ENCODE results near the gene NUTM2B.
"Not testable (repeated sequence)": the region's sequence is repeated elsewhere in the genome, so short reads cannot be mapped to it uniquely, and the experiment has no call there.

Gene NUTM2B

DNA sequence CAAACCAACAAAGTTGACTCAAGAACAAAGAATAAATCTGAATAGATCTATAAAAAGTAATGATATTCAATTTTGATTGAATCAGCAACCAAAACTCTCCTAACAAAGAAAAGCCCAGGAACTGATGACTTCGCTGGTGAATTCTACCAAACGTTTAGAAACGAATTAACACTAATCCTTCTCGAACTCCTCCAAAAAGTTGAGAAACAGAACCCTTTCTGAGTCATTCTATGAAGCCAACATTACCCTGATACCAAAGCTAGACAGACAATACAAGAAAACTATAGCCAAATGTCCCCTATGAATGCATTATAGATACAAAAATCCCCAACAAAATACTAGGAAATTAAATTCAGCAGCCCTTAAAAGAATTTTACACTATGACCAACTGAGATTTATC is 17.0 kb downstream of the NUTM2B start:
- FAIRE-seq; DNase-seq (ENCODE audit: insufficient read length): not testable (repeated sequence)

DNA sequence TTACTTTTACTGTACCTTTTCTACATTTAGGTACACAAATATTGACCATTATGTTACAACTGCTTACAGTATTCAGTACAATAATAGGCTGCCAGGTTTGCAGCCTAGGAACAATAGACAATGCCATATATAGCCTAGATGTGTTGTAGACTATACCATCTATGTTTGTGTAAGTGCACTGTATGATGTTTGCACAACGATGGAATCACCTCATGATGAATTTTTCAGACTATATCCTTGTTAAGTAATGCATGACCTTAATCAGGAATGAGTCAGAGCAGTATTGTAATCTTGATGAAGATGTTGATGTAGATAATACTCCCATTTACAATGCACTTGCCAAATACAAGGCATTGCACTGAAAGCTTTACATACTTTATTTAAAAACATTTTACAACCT is 23.6 kb downstream of the NUTM2B start:
- FAIRE-seq; DNase-seq (ENCODE audit: insufficient read length): not testable (repeated sequence)

DNA sequence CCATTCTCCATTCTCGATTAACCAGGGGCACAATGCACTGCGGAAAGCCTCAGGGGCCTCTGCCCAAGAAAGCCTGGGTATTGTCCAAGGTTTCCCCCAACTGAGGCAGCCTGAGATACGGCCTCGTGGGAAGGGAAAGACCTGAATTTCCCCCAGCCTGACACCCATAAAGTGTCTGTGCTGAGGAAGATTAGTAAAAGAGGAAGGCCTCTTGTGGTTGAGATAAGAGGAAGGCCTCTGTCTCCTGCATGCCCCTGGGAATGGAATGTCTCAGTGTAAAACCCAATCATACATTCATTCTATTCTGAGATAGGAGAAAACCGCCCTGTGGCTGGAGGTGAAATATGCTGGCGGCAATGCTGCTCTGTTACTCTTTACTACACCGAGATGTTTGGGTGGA is 41.8 kb downstream of the NUTM2B start:
- FAIRE-seq = not testable (repeated sequence)

DNA sequence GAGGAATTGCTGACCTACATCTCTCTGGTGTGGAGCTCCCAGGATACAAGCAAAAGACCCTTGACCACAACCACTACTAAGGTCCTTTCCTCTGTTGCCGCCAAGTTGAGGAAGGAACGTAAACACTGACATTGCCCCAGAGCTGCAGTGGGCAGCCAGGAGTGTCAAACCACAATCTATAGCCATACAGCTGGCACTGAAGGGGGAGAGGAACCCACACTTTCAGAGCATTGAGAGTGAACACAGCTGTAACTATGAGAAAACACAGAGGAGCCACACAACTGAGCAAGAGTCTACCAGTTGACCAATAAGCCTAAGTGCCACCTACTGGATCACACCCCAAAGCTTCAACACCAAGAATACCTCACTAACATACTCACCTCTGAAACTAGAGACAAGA is 45.5 kb downstream of the NUTM2B start:
- FAIRE-seq = not testable (repeated sequence)

More for the DNA sequence above, 41.8 kb downstream of the NUTM2B start:
- not testable (repeated sequence) for DNase-seq (ENCODE audit: insufficient read length)

DNA sequence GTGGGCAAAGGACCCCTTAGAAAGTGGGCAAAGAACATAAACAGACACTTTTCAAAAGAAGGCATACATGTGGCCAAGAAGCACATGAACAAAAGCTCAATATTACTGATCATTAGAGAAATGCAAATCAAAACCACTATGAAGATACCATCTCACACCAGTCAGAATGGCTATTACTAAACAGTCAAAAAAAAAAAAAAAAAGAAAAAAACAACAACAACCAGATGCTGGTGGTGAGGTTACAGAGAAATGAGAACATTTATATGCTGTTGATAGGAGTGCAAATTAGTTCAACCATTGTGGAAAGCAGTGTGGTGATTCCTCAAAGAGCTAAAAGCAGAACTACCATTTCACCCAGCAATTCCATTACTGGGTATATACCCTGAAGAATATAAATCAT is 50.6 kb downstream of the NUTM2B start:
- not testable (repeated sequence) for DNase-seq (ENCODE audit: insufficient read length); FAIRE-seq

More for the DNA sequence above, 45.5 kb downstream of the NUTM2B start:
- not testable (repeated sequence) for DNase-seq (ENCODE audit: insufficient read length)

DNA sequence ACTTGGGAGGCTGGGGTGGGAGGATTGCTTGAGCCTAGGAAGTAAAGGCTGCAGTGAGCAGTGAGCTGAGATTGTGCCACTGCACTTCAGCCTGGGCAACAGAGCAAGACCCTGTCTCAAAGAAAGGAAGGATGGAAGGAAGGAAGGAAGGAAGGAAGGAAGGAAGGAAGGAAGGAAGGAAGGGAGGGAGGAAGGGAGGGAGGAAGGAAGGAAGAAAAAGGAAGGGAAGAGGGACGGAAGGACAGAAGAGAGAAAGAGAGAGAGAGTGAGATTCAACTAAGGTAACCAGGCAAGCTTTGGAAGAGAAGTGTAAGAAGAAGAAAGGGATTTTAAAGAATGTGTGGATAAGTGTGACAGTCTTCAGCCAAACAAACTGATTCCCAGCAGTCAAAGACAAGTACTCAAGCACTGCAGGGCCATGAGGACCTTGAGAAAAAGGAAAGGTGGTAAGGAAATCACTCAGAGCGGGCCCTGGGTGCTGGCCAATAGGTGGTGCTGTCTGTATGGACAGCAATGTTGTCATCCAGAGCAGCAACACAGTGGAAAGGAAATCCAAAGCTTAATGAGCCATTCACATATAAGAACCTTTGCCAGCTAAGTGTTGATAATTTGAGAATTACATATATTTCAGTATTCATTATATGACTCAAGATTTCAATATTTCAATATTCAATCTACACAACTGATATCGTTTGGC is 55.4 kb downstream of the NUTM2B start:
- not testable (repeated sequence) for FAIRE-seq; DNase-seq (ENCODE audit: insufficient read length)
